Panc1 (cell line): Measurements from ENCODE around the gene NTM. TPM values are rescaled to one million over a fixed set of nuclear protein-coding genes. Genes with fewer than 3 reads are reported as not detected.

Experiments
- ATAC-seq: fragments of 200-7000 bp; cut with Tn5 transposase; 2 replicates; pipeline ENCODE4 v1.9.1; 2020; ENCODE audit warnings: mild to moderate bottlenecking, moderate library complexity
- BruUV-seq: library from RNA; stranded (reverse); fragments of 400-500 nt; replicated peaks from 2 replicates; lab custom pipeline; 2021; lab: Mats Ljungman, UMichigan
- CTCF ChIA-PET: fragments of 300-600 bp; sonication (Branson Sonifier 250); formaldehyde crosslinking; loops from one replicate; lab custom pipeline; 2022; ENCODE audit warnings: antibody characterized with exemption; lab: Charles Lee
- POLR2A ChIA-PET: fragments of 300-600 bp; sonication (Branson Sonifier 250); formaldehyde crosslinking; loops from one replicate; lab custom pipeline; 2022; ENCODE audit warnings: antibody characterized with exemption; lab: Charles Lee
- DNase-seq: peaks from one replicate; pipeline ENCODE4 v3.0.0-alpha.2; 2010; ENCODE audit warnings: low read depth, low spot score
- H3K27ac ChIP-seq: 2 replicates; pipeline ENCODE4 v1.5.1; 2011; ENCODE audit warnings: mild to moderate bottlenecking, low read length, inconsistent platforms
- H3K27me3 ChIP-seq: fragments of 200-500 bp; sonication (Bioruptor generic); 2 replicates; pipeline ENCODE4 v1.6.0; 2014; ENCODE audit warnings: low read length, inconsistent platforms; ENCODE audit not compliant: control insufficient read depth, insufficient read depth
- H3K36me3 ChIP-seq: fragments of 200-500 bp; sonication (Bioruptor generic); 2 replicates; pipeline ENCODE4 v1.5.1; 2014; ENCODE audit warnings: inconsistent platforms, mild to moderate bottlenecking, low read length, moderate library complexity; ENCODE audit not compliant: control insufficient read depth, insufficient read depth
- H3K4me1 ChIP-seq: 2 replicates; pipeline ENCODE4 v1.5.1; 2011; ENCODE audit warnings: inconsistent platforms, mild to moderate bottlenecking, low read length, moderate library complexity; ENCODE audit not compliant: control insufficient read depth, insufficient read depth
- H3K4me3 ChIP-seq, 2 experiments: 2 replicates each; pipeline ENCODE4 v1.5.1; 2011 to 2012; ENCODE audit warnings: low read depth in 2 of 2, low read length in 2 of 2, mild to moderate bottlenecking in 2 of 2, inconsistent platforms in 1 of 2, moderate library complexity in 1 of 2
- H3K9me3 ChIP-seq: fragments of 200-500 bp; sonication (Bioruptor generic); 2 replicates; pipeline ENCODE4 v1.5.1; 2014; ENCODE audit warnings: low read depth, mild to moderate bottlenecking, inconsistent platforms, low read length, moderate library complexity; ENCODE audit not compliant: control insufficient read depth, insufficient read depth
- POLR2AphosphoS5 ChIP-seq: IDR thresholded peaks from 2 replicates; pipeline ENCODE4 v1.6.1; 2012; ENCODE audit warnings: mild to moderate bottlenecking, low read depth, low read length, moderate library complexity
- SIN3A ChIP-seq: IDR thresholded peaks from 2 replicates; pipeline ENCODE4 v1.6.1; 2012; ENCODE audit warnings: low read depth, mild to moderate bottlenecking, low read length, moderate library complexity, borderline replicate concordance; ENCODE audit not compliant: insufficient read depth
- TCF7L2 ChIP-seq: IDR thresholded peaks from 2 replicates; pipeline ENCODE4 v1.6.1; 2011; ENCODE audit warnings: mild to moderate bottlenecking, low read depth, low read length, inconsistent platforms
- in situ Hi-C: cut with HindIII; loops from 2 replicates; pipeline ENCODE4 v1.10.0; 2016; ENCODE audit warnings: low sequenced_read_pairs, low pct_unique_long_range_greater_than_20kb
- intact Hi-C: fragments of 100-400 bp; cut with micrococcal nuclease; formaldehyde crosslinking; loops from one replicate; pipeline ENCODE4 v1.10.0; 2022; ENCODE audit not compliant: unreplicated experiment
- total RNA-seq: library from RNA; stranded (reverse); gene quantifications from one replicate; pipeline ENCODE4 v1.2.1, GENCODE V29; 2021; ENCODE audit not compliant: unreplicated experiment
- TF ChIP-seq, protein P1 (sequence below), 2 experiments: IDR thresholded peaks; 2 replicates each; pipeline ENCODE4 v1.6.1; 2011 to 2012; ENCODE audit warnings: low read depth in 2 of 2, control low read depth in 1 of 2, low read length in 1 of 2, mild to moderate bottlenecking in 1 of 2, moderate library complexity in 1 of 2; ENCODE audit not compliant: insufficient read depth in 1 of 2
- TF ChIP-seq, protein P2 (sequence below): fragments of 450-650 bp; IDR thresholded peaks from 2 replicates; pipeline ENCODE4 v1.5.1; 2017; ENCODE audit warnings: mild to moderate bottlenecking

The NTM gene
- total RNA-seq, 1 experiment from 2014 or later = 0.10 TPM

DNA sequence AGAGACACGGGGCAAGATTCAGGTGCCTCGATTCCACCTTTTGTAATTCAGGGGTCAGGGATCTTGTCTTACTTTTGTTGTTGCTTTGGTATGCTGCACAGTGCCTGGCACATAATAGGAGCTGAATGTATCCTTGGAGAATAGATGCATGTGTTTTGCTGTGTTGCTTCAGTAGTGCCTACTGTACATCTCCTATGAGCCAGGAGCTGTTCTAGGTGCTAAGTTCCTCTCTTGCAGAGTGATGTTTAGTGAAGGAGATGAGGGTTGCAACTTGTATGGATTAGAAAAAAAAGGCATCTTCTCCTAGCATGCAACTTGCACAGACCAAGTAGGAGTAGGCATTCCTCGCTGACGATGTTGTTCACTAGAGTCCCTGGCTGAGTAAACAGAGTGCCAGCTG, 555.4 kb downstream of the NTM start:
- no peak overlapping the region for H3K4me3 ChIP-seq
- intact Hi-C loops = no loop called here
- H3K27ac ChIP-seq = no peak overlapping the region
- ATAC-seq (no peak), DNase-seq (no peak)
- ChIA-PET CTCF (no interaction called here), POLR2A (no interaction called here)
- no peaks in the 10 kb centered on the region for H3K36me3 ChIP-seq
- no peaks in the 10 kb centered on the region for H3K4me1 ChIP-seq
- TF ChIP-seq TCF7L2 = no peak
- TF ChIP-seq, protein P1, sequence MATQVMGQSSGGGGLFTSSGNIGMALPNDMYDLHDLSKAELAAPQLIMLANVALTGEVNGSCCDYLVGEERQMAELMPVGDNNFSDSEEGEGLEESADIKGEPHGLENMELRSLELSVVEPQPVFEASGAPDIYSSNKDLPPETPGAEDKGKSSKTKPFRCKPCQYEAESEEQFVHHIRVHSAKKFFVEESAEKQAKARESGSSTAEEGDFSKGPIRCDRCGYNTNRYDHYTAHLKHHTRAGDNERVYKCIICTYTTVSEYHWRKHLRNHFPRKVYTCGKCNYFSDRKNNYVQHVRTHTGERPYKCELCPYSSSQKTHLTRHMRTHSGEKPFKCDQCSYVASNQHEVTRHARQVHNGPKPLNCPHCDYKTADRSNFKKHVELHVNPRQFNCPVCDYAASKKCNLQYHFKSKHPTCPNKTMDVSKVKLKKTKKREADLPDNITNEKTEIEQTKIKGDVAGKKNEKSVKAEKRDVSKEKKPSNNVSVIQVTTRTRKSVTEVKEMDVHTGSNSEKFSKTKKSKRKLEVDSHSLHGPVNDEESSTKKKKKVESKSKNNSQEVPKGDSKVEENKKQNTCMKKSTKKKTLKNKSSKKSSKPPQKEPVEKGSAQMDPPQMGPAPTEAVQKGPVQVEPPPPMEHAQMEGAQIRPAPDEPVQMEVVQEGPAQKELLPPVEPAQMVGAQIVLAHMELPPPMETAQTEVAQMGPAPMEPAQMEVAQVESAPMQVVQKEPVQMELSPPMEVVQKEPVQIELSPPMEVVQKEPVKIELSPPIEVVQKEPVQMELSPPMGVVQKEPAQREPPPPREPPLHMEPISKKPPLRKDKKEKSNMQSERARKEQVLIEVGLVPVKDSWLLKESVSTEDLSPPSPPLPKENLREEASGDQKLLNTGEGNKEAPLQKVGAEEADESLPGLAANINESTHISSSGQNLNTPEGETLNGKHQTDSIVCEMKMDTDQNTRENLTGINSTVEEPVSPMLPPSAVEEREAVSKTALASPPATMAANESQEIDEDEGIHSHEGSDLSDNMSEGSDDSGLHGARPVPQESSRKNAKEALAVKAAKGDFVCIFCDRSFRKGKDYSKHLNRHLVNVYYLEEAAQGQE (IDR thresholded peaks at IDR 0.05; ENCODE audit: insufficient read depth in 1 of 2, low read depth in 2 of 2, low read length in 1 of 2) = no peak
- H3K27me3 ChIP-seq = no peaks in the 10 kb centered on the region
- no TSS peak for BruUV-seq
- H3K9me3 ChIP-seq = no peaks in the 10 kb centered on the region
- in situ Hi-C loops = no loop called here

DNA sequence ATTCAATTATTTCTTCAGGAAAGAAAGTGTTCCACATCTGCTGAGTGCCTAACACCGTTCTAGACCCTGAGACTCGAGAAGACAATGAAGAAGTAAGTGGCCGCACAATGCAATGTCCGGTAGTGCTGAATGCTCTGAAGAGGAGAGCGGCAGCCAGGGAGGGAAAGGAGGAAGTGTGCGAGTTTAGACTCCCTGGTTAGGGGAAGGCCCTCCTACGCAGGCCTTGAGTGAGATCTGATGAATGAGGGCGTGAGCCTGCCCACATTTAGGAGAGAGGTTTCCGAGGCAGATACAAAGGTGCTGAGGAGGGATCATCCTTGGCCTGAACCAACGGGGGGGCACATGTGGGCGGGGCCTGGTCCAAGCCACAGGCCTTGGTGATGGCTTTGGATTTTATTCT, 558.6 kb downstream of the NTM start:
- Histone ChIP-seq H3K9me3 (no peaks in the 10 kb centered on the region), H3K27me3 (peaks cover 3% of the 10 kb centered on the region; the same call in 1 of the 2 replicates), H3K4me3 (no peak overlapping the region), H3K27ac (no peak overlapping the region), H3K4me1 (no peaks in the 10 kb centered on the region), H3K36me3 (no peaks in the 10 kb centered on the region)
- no peak for TF ChIP-seq SIN3A
- TF ChIP-seq, protein P2, sequence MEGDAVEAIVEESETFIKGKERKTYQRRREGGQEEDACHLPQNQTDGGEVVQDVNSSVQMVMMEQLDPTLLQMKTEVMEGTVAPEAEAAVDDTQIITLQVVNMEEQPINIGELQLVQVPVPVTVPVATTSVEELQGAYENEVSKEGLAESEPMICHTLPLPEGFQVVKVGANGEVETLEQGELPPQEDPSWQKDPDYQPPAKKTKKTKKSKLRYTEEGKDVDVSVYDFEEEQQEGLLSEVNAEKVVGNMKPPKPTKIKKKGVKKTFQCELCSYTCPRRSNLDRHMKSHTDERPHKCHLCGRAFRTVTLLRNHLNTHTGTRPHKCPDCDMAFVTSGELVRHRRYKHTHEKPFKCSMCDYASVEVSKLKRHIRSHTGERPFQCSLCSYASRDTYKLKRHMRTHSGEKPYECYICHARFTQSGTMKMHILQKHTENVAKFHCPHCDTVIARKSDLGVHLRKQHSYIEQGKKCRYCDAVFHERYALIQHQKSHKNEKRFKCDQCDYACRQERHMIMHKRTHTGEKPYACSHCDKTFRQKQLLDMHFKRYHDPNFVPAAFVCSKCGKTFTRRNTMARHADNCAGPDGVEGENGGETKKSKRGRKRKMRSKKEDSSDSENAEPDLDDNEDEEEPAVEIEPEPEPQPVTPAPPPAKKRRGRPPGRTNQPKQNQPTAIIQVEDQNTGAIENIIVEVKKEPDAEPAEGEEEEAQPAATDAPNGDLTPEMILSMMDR = no peak
- TF ChIP-seq TCF7L2 = no peak
- no peak for TF ChIP-seq POLR2AphosphoS5
- TF ChIP-seq, protein P1 (IDR thresholded peaks at IDR 0.05; ENCODE audit: insufficient read depth in 1 of 2, low read depth in 2 of 2, low read length in 1 of 2) = no peak
- in situ Hi-C loops = no loop called here
- intact Hi-C loops = no loop called here
- ATAC-seq = no peak
- ChIA-PET POLR2A (interaction anchor here (0.7 kb wide), 1 partner anchor 214 kb away, joined by 3 read pairs; no protein-coding TSS in a partner anchor), CTCF (no interaction called here)
- no TSS peak for BruUV-seq
- no peak for DNase-seq
